ENCODE data around the gene NPTX1. TPM values are rescaled to one million over a fixed set of nuclear protein-coding genes. Genes with fewer than 3 reads are reported as not detected.

The NPTX1 gene
- total RNA-seq, 1 donor from 2014 or later: 0.10 TPM

- Mint-ChIP-seq H3K4me1 (ENCODE audit: unreplicated experiment) (no peaks in the 10 kb centered on the region), H3K27me3 (ENCODE audit: unreplicated experiment) (peaks cover 4% of the 10 kb centered on the region), H3K27ac (ENCODE audit: unreplicated experiment) (no peak overlapping the region), H3K4me3 (ENCODE audit: unreplicated experiment) (no peak overlapping the region), H3K9me3 (ENCODE audit: unreplicated experiment) (no peaks in the 10 kb centered on the region), H3K36me3 (ENCODE audit: low read depth, unreplicated experiment) (no peaks in the 10 kb centered on the region)
- DNase-seq (ENCODE audit: low spot score): no peak
- no peak for TF ChIP-seq CTCF (IDR thresholded peaks at IDR 0.05; ENCODE audit: unreplicated experiment)
These were observed 27.5 kb upstream of the NPTX1 start for GRCh38 chr17:80503921-80504320.

- Mint-ChIP-seq H3K4me3 (ENCODE audit: unreplicated experiment) (no peak overlapping the region), H3K9me3 (ENCODE audit: unreplicated experiment) (no peaks in the 10 kb centered on the region), H3K4me1 (ENCODE audit: unreplicated experiment) (no peaks in the 10 kb centered on the region), H3K27ac (ENCODE audit: unreplicated experiment) (no peak overlapping the region), H3K36me3 (ENCODE audit: low read depth, unreplicated experiment) (peaks cover under 1% of the 10 kb centered on the region), H3K27me3 (ENCODE audit: unreplicated experiment) (peaks cover 4% of the 10 kb centered on the region)
- no peak for TF ChIP-seq CTCF (IDR thresholded peaks at IDR 0.05; ENCODE audit: unreplicated experiment)
- no peak for DNase-seq (ENCODE audit: low spot score)
These were observed 26.6 kb upstream of the NPTX1 start for GRCh38 chr17:80503031-80503430.

GRCh38 chr17:80502578-80502877, 26.1 kb upstream of the NPTX1 start:
- no peak for TF ChIP-seq CTCF (IDR thresholded peaks at IDR 0.05; ENCODE audit: unreplicated experiment)
- Mint-ChIP-seq H3K4me1 (ENCODE audit: unreplicated experiment) (no peaks in the 10 kb centered on the region), H3K4me3 (ENCODE audit: unreplicated experiment) (no peak overlapping the region), H3K9me3 (ENCODE audit: unreplicated experiment) (no peaks in the 10 kb centered on the region), H3K27me3 (ENCODE audit: unreplicated experiment) (peaks cover 8% of the 10 kb centered on the region), H3K27ac (ENCODE audit: unreplicated experiment) (no peak overlapping the region), H3K36me3 (ENCODE audit: low read depth, unreplicated experiment) (peaks cover 4% of the 10 kb centered on the region)
- no peak for DNase-seq (ENCODE audit: low spot score)

GRCh38 chr17:80501741-80502577, 25.6 kb upstream of the NPTX1 start:
- Mint-ChIP-seq H3K4me1 (ENCODE audit: unreplicated experiment) (no peaks in the 10 kb centered on the region), H3K27me3 (ENCODE audit: unreplicated experiment) (peaks cover 10% of the 10 kb centered on the region), H3K36me3 (ENCODE audit: low read depth, unreplicated experiment) (peaks cover 4% of the 10 kb centered on the region), H3K27ac (ENCODE audit: unreplicated experiment) (no peak overlapping the region), H3K9me3 (ENCODE audit: unreplicated experiment) (no peaks in the 10 kb centered on the region), H3K4me3 (ENCODE audit: unreplicated experiment) (no peak overlapping the region)
- no peak for TF ChIP-seq CTCF (IDR thresholded peaks at IDR 0.05; ENCODE audit: unreplicated experiment)
- DNase-seq (ENCODE audit: low spot score): no peak

GRCh38 chr17:80499961-80500665, 23.7 kb upstream of the NPTX1 start:
- H3K9me3 Mint-ChIP-seq (ENCODE audit: unreplicated experiment): no peaks in the 10 kb centered on the region
- no peaks in the 10 kb centered on the region for H3K4me1 Mint-ChIP-seq (ENCODE audit: unreplicated experiment)
- no peak for DNase-seq (ENCODE audit: low spot score)
- peaks cover 10% of the 10 kb centered on the region for H3K27me3 Mint-ChIP-seq (ENCODE audit: unreplicated experiment)
- TF ChIP-seq CTCF (IDR thresholded peaks at IDR 0.05; ENCODE audit: unreplicated experiment): no peak
- no peak overlapping the region for H3K4me3 Mint-ChIP-seq (ENCODE audit: unreplicated experiment)
- peaks cover 4% of the 10 kb centered on the region for H3K36me3 Mint-ChIP-seq (ENCODE audit: low read depth, unreplicated experiment)
- no peak overlapping the region for H3K27ac Mint-ChIP-seq (ENCODE audit: unreplicated experiment)

All from endothelial cell (in vitro differentiated cells).